Peyer's patch (tissue), 4 donors: ENCODE measurements around the gene ACSBG1.

Experiments
- POLR2A ChIP-seq, 2 donors: fragments of 450-650 bp; IDR thresholded peaks; one replicate each; pipeline ENCODE4 v1.5.1; 2017; ENCODE audit warnings: antibody characterized with exemption in 2 of 2, mild to moderate bottlenecking in 2 of 2, moderate library complexity in 2 of 2
- TF ChIP-seq, protein P1 (sequence below), 6 experiments: fragments of 450-650 bp in 4 of 6; fragments of 200-600 bp in 2 of 6; sonication (generic) in 1 of 6; IDR thresholded peaks; one replicate each; pipeline ENCODE4 v1.5.1; 2017 to 2019; ENCODE audit warnings: antibody characterized with exemption in 6 of 6, mild to moderate bottlenecking in 3 of 6, moderate library complexity in 1 of 6

DNA sequence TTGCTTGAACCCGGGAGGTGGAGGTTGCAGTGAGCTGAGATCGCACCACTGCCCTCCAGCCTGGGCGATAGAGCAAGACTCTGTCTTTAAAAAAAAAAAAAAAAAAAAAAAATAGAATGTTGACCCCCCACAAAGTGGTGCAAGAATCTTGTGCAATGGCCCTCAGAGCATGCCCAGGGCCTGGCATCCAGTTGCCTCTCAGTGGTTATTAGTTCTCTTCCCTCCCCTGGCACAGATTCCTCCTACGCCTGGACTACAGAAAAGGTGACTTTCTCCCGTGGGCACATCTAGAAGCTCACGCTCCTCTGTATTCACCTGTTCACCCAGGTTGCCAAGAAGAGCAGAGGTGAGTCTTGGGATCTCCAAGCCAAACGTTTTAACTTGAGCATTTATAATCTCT is 36.7 kb downstream of the ACSBG1 start:
- TF ChIP-seq, protein P1, sequence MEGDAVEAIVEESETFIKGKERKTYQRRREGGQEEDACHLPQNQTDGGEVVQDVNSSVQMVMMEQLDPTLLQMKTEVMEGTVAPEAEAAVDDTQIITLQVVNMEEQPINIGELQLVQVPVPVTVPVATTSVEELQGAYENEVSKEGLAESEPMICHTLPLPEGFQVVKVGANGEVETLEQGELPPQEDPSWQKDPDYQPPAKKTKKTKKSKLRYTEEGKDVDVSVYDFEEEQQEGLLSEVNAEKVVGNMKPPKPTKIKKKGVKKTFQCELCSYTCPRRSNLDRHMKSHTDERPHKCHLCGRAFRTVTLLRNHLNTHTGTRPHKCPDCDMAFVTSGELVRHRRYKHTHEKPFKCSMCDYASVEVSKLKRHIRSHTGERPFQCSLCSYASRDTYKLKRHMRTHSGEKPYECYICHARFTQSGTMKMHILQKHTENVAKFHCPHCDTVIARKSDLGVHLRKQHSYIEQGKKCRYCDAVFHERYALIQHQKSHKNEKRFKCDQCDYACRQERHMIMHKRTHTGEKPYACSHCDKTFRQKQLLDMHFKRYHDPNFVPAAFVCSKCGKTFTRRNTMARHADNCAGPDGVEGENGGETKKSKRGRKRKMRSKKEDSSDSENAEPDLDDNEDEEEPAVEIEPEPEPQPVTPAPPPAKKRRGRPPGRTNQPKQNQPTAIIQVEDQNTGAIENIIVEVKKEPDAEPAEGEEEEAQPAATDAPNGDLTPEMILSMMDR (IDR thresholded peaks at IDR 0.05), result no peak
- TF ChIP-seq POLR2A (IDR thresholded peaks at IDR 0.05), result no peak
